GM21717 (cell line): ENCODE measurements around the gene LCNL1.
A peak's percentile ranks its signal among the peaks of the same experiment; 100 is the strongest.

Experiments used
- ATAC-seq: cut with Tn5 transposase; IDR thresholded peaks from one replicate; pipeline ENCODE4 v1.9.1; 2021; ENCODE audit warnings: mild to moderate bottlenecking, moderate library complexity; ENCODE audit not compliant: unreplicated experiment

Gene LCNL1

DNA sequence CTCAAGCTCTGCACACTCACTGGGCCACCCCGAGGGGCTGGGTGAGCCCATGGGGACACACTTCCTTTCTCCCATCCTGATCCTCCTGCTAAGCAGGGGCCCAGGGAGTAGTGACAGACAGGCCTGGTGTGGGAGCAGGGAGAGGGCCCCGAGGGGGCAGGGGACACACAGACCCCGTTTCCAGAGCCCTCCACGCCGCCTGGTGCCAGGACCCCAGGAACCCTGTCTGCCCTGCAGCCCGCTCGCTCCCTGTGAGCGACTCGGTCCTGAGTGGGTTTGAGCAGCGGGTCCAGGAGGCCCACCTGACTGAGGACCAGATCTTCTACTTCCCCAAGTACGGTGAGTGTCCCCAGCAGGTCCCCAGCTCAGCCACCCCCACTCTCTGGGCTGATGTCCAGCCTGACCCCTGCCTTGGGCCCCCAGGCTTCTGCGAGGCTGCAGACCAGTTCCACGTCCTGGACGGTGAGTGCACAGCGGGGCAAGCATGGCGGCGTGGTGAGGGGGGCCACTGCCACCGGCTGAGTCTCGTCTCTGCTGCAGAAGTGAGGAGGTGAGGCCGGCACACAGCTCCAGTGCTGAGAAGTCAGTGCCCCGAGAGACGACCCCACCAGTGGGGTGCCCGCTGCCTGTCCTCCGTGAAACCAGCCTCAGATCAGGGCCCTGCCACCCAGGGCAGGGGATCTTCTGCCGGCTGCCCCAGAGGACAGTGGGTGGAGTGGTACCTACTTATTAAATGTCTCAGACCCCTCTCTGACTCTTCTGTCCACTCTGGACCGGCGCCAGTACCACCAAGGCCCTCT is 36.4 kb upstream of the LCNL1 start:
- ATAC-seq = no peak

DNA sequence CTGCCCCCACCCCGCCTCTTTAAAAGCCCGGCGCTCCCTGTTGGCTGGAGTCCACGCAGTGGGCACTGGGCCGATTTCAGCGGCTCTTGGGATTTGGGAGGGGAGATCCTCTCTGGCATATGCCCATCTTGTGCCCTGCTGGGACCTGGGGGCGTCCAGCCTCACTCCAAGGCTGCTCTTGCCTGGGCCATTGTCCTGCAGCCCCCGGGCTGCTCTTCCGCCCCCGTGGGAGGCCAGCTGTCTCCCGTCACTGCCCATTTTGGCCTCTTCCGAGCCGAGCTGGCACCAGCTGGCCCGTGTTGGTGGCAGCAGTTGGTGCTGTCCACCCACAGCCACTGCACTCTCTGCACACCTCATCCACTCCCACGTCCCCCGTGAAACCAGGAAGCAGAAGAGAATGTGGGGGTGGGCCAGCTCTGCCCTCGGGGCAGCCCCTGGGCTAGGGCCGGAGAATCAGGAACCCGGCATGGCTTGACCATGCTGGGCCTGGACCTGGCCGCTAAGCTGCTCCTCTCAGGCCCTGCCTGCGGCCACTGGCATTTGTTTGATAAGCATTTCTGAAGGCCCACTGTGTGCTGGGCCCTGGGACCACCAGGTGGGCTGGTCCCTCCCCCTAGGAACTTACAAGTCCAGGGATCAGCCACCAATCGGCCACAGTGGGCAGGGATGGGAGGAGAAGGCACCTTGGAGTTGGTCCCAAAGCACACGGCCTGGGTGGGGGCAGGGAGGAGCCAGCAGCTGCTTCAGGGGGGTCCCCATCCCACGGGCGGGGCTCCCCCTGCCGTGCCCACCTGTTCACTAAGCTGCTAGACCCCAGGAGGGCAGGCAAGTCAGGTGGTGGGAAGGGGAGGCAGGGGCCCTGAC is 35.5 kb upstream of the LCNL1 start:
- no peak for ATAC-seq

DNA sequence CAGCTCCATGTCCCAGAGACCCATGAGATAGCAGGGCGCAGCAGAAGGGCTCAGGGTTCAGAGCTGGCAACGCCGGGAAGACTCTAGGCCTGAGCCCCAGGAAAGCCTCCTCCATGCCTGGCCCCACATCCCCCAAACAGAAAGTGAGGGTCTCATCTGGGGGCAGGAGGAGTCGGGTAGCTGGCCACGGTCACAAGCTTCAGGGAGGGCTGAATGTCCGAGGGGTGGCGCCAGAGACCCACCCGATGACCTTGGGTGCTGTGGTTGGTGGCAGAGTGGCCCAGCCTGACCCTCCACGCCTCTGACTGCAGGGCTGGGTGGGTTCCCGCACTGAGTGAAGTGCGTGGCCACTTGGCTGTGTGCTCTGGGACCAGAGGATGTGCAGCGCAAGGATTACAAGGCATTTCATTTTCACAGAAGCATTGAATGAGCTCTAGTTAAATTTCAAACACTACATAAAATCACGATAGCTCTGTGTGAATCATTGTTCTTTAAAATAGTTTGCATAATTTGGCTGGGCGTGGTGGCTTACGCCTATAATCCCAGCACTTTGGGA is 34.8 kb upstream of the LCNL1 start:
- ATAC-seq = no peak

DNA sequence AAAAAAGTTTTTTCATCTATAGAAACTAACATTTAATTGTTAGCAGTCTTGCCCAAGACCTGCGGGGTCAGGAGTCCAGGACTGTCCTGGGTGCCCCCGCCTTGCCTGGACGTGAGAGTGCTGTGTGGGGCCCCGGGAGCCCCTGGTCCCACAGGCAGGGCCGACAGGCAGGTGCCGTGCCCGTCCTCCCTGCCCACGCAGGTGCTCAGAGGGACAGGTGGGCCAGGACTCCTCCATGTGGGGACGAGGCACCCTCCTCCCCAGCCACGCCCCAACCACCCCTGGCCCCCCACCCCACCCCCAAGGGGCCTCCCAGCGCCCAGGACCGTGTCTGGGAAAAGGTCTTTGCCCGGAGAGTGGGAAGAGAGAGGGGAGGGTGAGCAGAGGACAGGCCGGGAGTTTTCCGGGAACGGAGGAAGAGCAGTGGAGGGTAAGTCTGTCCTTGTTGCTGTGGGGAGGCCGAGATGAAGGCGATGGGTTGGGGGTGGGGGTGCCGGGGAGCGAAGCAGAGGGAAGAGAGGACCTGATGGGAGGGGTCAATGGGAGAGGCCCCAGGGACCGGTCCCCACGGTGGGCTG is 33.5 kb upstream of the LCNL1 start:
- no peak for ATAC-seq

DNA sequence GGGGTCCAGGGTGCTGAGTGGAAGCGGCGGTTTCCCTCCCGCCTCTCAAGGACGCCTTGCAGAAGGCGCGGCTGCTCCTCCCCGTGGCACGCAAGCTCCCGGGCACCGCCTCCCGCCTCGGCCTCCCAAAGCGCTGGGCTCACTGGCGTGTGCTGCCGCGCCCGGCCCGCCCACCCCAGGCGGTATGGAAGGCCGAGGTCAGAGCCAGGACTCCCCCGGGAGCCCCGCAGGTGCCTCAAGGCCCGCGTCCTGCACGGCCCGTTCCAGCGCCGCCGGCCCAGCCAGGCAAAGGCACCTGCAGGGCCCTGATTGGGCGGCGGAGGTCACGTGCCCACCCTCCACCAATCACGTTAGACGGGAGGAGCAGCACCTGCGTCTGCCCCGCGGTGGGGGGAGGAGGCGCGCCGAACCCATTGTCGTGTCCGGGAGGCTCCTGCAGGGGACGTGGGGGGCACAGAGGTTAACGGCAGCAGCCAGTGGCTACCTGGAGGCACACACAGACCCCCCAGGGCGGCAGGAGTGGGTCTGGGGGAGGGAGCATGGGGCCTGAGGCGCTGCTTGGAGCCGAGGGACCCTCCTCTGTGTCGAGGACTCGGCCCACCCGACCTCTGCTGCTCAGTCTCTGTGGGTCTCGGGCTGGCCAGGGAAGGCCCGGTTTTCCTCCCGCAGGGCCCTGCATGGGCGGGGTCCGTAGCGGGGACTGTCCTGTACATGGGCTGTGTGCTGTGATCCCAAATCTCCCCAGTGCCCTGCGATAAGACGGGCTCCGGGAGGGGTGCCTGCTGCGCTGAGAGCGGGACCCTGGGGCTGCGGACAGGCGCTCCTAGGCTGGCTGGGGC is 32.8 kb upstream of the LCNL1 start:
- ATAC-seq = peak; percentile 62

DNA sequence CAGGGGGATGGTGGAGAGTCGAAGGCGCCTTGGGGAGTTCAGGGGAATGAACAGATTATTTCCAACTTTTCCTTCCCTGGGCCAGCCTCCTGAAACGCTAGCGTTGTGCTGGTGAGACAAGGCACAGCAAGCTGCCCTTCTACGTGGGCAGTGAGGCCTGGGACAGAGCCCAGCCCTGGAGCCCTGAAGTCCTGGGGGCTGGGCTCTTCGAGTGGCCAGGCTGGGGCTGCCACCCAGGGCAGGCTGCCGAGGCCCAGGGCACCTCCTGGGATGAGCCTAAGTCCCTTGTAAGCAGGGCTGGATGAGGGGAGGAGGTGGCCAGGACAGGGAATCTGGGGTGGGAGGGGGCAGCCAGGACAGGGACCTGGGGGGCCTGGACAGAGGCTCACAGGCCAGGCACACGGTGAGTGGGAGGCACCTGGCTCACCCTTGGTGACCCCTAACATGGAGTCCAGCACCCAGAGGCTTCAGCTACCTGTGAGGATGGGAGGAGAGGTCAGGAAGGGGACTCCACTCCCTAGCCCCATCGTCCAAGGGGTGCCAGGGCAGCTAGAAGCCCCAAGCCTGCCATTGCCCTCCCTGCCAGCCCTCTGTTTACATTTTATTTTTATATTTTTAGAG is 32.0 kb upstream of the LCNL1 start:
- ATAC-seq = no peak

DNA sequence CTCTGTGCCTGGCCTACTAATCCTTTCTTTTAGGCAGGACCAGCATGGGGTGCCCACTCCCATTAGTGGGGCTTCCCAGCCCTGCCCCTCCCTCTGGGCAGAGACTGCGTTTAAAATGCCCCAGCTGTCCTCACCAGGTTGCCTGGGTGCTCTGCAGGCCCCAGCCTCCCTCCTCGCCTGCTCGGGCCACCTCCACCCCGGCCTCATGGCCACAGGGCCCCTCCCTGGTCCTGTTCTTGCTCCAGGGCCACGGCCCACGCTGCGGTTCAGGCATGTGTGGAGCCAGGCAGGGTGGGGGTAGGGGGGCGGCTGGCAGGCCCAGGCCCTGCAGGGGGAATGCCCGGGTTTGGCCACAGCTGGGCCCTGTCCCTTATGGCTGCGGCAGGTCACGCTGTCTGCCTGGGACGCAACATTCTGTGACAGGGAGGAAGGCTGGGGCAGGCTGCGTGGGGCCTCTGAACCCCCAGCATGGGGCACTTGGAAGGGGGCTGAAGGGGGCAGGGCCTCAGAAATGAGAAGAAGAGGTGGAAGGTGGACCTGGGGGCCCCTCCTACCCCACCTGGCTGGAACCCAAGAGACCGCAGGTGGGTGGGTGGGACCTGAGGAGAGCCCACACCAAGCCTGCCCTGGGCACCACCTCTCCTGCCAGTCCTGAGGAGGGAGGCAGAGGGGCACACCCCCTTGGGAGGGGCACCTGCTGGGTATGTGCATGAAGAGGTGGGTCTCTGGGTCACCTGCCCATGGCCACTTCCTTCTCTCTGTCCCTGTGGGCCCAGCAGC is 31.1 kb upstream of the LCNL1 start, which contains the start of gene LCN12:
LCN12 (plus strand) TSS at position 733 of the 780 bp plus-strand sequence. CDS start 55 bp downstream, outside the sequence.
- ATAC-seq = no peak

DNA sequence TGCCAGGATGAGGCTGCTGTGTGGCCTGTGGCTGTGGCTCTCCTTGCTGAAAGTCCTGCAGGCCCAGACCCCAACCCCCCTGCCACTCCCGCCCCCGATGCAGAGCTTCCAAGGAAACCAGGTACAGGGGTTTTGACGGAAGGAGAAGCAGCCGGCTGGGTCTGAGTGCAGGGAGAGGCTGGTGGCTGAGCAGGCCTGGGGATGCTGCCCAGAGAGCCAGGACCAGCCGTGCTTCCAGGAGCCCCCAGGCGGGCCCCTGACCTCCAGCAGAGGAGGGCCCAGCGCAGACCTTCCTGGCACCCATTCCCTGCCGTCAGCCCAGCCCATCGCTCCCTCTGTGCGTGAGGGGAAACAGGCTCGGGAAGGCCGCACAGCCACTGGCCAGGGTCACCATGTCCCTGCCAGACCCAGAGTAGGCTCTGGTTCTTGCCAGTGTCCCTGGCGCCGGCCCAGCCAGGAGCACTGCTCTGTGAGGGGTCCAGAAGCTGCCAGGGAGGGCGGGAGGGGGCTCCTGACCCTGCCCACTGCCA is 30.4 kb upstream of the LCNL1 start:
- no peak for ATAC-seq

DNA sequence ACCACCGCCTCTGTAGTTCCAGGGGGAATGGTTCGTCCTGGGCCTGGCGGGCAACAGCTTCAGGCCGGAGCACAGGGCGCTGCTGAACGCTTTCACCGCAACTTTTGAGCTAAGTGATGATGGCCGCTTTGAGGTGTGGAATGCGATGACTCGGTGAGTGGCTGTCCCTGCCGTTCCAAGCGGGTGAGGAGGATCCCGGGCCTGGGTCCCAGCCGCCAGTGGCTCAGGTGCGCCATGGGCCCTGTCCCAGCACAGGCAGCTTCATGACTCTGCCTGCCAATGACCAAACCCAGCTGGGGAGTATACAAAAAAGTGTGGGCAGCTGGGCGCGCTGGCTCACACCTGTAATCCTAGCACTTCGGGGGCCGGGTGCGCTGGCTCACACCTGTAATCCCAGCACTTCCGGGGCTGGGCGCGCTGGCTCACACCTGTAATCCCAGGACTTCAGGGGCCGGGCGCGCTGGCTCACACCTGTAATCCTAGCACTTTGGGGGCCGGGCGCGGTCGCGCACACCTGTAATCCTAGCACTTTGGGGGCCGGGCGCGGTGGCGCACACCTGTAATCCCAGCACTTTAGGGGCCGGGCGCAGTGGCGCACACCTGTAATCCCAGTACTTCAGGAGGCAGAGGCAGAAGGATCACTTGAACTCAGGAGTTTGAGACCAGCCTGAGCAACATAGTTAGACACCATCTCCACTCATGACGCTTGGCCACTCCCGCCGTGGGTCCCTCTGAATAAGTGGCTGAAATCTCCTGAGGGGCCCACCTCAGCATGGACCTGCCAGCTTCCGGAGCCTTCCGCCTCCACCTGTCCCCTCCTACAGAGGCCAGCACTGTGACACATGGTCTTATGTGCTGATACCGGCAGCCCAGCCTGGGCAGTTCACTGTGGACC is 29.7 kb upstream of the LCNL1 start:
- ATAC-seq = no peak

DNA sequence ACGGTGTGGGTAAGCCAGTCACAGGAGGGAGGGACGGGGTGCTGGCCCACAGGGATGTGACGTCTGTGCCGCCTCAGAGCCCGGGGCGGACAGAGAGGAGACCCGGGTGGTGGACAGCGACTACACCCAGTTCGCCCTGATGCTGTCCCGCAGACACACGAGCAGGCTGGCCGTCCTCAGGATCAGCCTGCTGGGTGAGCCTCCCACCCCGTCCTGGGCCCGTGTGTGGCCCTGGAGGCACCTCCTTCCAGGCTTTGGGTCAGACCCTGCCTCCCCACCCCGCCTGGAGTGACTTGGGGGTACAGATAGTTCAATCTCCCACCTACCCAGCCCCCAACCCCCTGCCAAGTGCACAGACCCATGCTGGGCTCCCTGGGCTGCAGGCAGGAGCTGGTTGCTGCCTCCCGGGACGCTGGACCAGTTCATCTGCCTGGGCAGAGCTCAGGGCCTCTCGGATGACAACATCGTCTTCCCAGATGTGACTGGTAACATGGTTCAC is 29.0 kb upstream of the LCNL1 start:
- no peak for ATAC-seq

DNA sequence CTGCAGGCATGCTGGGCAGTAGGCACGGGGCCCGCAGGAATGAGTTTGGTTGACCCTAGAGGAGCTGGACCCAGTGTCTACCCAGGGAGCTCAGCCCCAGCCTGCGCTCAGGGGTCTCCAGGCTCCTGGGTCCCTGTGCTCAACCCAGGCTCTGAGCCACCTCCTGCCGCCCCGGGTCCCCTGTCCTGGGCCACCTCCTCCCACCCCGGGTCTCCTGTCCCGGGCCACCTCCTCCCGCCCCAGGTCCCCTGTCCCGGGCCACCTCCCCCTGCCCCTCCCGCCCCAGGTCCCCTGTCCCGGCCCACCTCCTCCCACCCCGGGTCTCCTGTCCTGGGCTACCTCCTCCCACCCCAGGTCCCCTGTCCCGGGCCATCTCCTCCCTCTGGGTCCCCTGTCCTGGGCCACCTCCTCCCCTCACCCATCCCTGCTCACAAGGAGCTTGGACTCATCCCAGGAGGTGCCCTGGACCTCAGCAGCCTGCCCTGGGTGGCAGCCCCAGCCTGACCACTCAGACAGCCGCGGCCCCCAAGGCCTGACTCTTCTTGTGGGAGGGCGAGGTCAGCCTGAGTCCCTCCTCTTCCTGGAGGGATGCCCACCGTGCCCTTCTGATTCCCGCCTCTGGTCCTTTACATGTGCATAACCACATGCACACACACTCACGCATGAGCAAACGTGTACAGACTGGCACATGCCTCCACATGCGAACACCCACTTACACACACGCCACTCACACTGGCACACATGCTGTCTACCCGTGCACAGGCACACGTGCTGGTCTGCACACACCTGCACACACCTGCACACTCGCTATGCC is 28.3 kb upstream of the LCNL1 start:
- ATAC-seq = no peak

DNA sequence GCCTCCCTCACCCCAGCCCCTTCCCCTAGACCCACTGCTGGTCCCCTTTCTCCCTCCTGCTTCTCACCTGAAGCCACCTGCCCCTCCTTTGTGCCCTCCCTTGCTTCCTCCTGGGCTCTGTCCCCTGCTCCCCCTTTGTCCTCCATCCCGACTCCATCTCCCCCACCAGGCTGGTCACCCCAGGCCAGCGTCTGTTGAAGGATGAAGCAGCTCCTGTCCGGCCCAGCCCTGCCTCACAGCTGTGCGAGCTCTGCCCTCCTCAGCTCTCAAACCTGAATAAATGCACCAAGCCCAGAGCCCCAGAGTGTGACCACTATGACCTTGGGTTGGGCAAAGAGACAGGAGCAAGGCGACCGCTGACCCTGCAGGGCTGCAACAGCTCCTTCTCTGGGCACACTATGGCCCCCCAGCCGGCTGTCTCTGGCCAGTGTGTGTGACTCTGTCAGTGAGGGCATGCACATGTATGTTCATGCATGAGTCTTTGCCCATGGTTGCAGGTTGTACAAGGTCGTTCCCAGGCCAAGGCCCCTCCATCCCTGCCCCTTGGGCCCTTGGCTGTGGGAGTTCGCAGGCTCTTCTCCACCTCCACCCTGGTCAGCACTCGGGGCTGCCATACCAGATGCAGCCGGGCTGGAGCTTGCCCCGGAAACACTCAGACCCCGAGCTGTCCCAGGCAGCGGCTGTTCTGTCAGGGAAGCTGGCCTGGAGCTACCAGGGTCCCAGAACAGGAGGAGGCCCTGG is 27.4 kb upstream of the LCNL1 start:
- ATAC-seq = no peak

DNA sequence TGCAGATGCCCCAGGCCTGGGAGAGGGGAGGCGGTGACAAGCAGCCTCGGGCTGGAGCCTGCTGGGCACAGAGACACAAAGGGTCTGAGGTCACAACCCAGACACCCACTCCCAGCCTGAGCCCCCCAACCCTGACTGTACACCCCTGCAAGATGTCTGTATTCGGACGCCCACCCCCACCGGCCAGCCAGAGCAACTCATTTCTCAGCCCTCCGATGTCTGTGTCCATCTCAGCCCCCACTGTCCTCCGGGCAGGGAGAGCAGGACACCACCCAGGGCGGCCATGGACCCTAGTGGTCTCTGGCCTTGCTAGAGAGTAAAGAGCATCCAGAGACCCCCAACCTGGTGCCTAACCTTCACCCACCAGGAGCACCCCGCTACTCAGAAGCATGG is 26.9 kb upstream of the LCNL1 start:
- no peak for ATAC-seq

DNA sequence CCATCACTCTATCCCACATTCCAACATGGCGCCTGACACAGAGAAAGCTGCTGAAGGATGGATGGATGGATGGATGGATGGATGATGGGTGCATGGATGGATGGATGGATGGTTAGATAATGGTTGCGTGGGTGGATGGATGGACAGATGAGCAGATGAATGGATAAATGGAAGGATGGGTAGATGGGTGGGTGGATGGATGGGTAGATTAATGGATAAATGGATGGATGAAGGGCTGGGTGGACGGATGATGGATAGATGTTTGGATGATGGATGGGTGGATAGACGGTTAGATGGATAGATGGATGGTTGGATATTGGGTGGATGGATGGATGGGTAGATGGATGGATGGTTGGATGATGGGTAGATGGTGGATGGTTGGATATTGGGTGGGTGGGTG is 26.2 kb upstream of the LCNL1 start:
- no peak for ATAC-seq

DNA sequence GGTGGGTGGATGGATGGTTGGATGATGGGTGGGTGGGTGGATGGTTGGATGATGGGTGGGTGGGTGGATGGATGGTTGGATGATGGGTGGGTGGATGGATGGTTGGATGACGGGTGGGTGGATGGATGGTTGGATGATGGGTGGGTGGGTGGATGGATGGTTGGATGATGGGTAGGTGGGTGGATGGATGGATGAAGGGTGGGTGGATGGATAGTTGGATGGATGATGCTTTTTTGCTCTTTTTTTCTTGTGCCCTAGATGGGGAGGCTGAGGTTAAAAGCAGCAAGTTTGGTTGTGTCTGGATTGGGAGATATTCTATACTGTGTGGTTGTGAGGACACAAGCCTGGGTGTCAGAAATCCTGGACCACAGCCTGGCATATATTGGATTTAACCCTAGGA is 25.3 kb upstream of the LCNL1 start:
- no peak for ATAC-seq

DNA sequence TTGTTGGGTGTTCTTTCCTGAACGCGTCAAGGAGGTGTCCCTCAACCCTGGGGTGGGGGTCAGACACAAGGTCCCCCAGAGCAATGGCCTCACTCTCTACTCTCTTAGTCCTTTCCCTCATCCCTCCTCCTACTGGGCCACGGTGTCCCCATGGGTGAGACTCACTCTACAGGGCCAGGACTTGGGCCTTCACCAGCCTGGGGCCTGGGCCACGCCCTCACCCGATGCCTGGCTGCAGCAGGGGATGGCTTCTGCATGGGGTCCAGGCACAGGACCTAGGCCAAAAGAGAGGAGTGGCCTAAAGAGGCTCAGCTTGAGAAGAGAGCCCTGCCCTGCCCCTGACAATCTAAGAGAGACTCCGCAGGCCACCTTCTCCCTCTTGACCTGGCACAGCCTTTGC is 24.9 kb upstream of the LCNL1 start:
- ATAC-seq = no peak
